DND-41 (cell line): Measurements from ENCODE around the gene SFXN1.

Experiments
- ATAC-seq: fragments of 200-7000 bp; cut with Tn5 transposase; 3 replicates; pipeline ENCODE4 v1.9.1; 2021; ENCODE audit warnings: low read depth; ENCODE audit not compliant: insufficient read depth
- DNase-seq: peaks from one replicate; pipeline ENCODE4 v3.0.0-alpha.2; 2020
- H2AFZ ChIP-seq: 2 replicates; pipeline ENCODE4 v1.6.0; 2012; ENCODE audit warnings: low read depth, low read length
- H3K27ac ChIP-seq: 2 replicates; pipeline ENCODE4 v1.5.1; 2012; ENCODE audit warnings: low read length, inconsistent platforms
- H3K27me3 ChIP-seq: fragments of 200-600 bp; sonication (generic); 2 replicates; pipeline ENCODE4 v1.6.0; 2012; ENCODE audit warnings: low read length, mild to moderate bottlenecking, inconsistent platforms; ENCODE audit not compliant: insufficient read depth, poor library complexity
- H3K36me3 ChIP-seq: 2 replicates; pipeline ENCODE4 v1.5.1; 2012; ENCODE audit warnings: low read length, inconsistent platforms; ENCODE audit not compliant: insufficient read depth
- H3K4me1 ChIP-seq: 2 replicates; pipeline ENCODE4 v1.5.1; 2012; ENCODE audit warnings: mild to moderate bottlenecking, low read length; ENCODE audit not compliant: insufficient read depth
- H3K4me2 ChIP-seq: 2 replicates; pipeline ENCODE4 v1.6.0; 2012; ENCODE audit warnings: mild to moderate bottlenecking, moderate library complexity, low read length, inconsistent platforms; ENCODE audit not compliant: insufficient read depth
- H3K4me3 ChIP-seq, 2 experiments: fragments of 200-600 bp in 1 of 2; shearing (Covaris generic) in 1 of 2; 2 replicates each; pipeline ENCODE4 v1.5.1; 2012 to 2016; ENCODE audit warnings: inconsistent platforms in 2 of 2, low read length in 2 of 2, mild to moderate bottlenecking in 2 of 2, low read depth in 1 of 2, moderate library complexity in 1 of 2
- H3K79me2 ChIP-seq: 2 replicates; pipeline ENCODE4 v1.6.0; 2012; ENCODE audit warnings: low read length, inconsistent platforms; ENCODE audit not compliant: insufficient read depth
- H3K9ac ChIP-seq: 2 replicates; pipeline ENCODE4 v1.6.0; 2012; ENCODE audit warnings: low read depth, mild to moderate bottlenecking, inconsistent platforms, low read length, moderate library complexity
- H3K9me3 ChIP-seq: 2 replicates; pipeline ENCODE4 v1.5.1; 2012; ENCODE audit warnings: low read length, moderate library complexity, mild to moderate bottlenecking, inconsistent platforms; ENCODE audit not compliant: insufficient read depth, severe bottlenecking
- H4K20me1 ChIP-seq: 2 replicates; pipeline ENCODE4 v1.6.0; 2012; ENCODE audit warnings: low read length; ENCODE audit not compliant: insufficient read depth
- EZH2 ChIP-seq: IDR thresholded peaks from 3 replicates; pipeline ENCODE4 v1.6.1; 2012; ENCODE audit warnings: borderline replicate concordance, low read depth, mild to moderate bottlenecking, moderate library complexity, low read length, inconsistent platforms; ENCODE audit not compliant: severe bottlenecking
- TF ChIP-seq, protein P1 (sequence below): IDR thresholded peaks from 2 replicates; pipeline ENCODE4 v1.5.1; 2012; ENCODE audit warnings: borderline replicate concordance, low read length, moderate library complexity, mild to moderate bottlenecking; ENCODE audit not compliant: poor library complexity, severe bottlenecking; ENCODE audit errors: extremely low read depth

The SFXN1 gene

DNA sequence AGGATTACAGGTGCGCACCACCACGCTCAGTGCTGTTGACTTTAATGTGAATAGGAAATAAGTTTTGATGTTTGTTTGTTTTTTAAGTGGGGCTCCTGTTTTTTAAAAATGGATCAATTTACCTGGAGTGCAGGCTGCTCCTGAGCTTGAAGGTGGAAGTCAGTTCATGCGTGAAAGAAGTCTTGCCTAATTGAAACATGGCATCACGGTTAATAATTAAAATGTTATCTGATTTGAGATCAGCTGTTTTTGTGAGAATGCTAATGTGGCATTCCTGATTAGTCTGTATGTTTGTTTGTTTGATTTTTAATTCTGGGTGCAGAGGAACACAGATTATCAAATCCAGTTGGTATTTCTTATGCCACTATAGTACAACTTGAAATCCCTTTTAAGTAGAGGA, 6.5 kb downstream of the SFXN1 start:
- no peak overlapping the region for H3K9ac ChIP-seq
- ATAC-seq (no peak), DNase-seq (no peak)
- H2AFZ ChIP-seq: no peak overlapping the region
- peaks cover 86% of the 10 kb centered on the region for H4K20me1 ChIP-seq
- H3K27ac ChIP-seq: no peak overlapping the region
- peaks cover 26% of the 10 kb centered on the region for H3K4me1 ChIP-seq
- TF ChIP-seq, protein P1, sequence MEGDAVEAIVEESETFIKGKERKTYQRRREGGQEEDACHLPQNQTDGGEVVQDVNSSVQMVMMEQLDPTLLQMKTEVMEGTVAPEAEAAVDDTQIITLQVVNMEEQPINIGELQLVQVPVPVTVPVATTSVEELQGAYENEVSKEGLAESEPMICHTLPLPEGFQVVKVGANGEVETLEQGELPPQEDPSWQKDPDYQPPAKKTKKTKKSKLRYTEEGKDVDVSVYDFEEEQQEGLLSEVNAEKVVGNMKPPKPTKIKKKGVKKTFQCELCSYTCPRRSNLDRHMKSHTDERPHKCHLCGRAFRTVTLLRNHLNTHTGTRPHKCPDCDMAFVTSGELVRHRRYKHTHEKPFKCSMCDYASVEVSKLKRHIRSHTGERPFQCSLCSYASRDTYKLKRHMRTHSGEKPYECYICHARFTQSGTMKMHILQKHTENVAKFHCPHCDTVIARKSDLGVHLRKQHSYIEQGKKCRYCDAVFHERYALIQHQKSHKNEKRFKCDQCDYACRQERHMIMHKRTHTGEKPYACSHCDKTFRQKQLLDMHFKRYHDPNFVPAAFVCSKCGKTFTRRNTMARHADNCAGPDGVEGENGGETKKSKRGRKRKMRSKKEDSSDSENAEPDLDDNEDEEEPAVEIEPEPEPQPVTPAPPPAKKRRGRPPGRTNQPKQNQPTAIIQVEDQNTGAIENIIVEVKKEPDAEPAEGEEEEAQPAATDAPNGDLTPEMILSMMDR: no peak
- TF ChIP-seq EZH2: no peak
- H3K4me2 ChIP-seq: no peak overlapping the region
- no peak overlapping the region for H3K4me3 ChIP-seq
- no peaks in the 10 kb centered on the region for H3K27me3 ChIP-seq
- peaks cover 99% of the 10 kb centered on the region for H3K79me2 ChIP-seq
- H3K9me3 ChIP-seq: no peaks in the 10 kb centered on the region
- H3K36me3 ChIP-seq: peaks cover 83% of the 10 kb centered on the region

DNA sequence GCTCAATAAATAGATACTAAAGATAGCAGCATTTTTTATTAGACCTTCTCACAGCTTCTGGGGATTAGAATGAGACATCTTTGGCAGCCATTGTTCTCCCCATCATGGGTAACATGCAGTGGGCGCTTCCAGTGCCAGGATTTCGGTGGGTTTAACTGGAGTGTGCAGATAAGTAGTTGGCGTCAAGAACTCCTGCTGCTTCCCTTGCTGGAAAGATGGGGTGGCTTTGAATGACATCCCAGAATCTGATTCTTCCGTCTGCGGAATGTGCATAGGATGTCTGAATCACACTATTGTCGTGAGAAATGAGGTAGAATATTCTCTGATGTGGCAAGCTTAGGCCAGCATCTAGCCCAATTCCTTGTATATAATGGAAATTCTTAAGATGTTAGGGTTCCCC, 7.3 kb downstream of the SFXN1 start:
- Histone ChIP-seq H3K79me2 (peaks cover 100% of the 10 kb centered on the region), H2AFZ (no peak overlapping the region), H3K4me1 (peaks cover 18% of the 10 kb centered on the region), H3K4me3 (no peak overlapping the region), H4K20me1 (peaks cover 89% of the 10 kb centered on the region), H3K9me3 (no peaks in the 10 kb centered on the region), H3K9ac (no peak overlapping the region), H3K27ac (no peak overlapping the region), H3K4me2 (no peak overlapping the region), H3K36me3 (peaks cover 85% of the 10 kb centered on the region), H3K27me3 (no peaks in the 10 kb centered on the region)
- TF ChIP-seq, protein P1: no peak
- no peak for TF ChIP-seq EZH2
- ATAC-seq (no peak), DNase-seq (no peak)

DNA sequence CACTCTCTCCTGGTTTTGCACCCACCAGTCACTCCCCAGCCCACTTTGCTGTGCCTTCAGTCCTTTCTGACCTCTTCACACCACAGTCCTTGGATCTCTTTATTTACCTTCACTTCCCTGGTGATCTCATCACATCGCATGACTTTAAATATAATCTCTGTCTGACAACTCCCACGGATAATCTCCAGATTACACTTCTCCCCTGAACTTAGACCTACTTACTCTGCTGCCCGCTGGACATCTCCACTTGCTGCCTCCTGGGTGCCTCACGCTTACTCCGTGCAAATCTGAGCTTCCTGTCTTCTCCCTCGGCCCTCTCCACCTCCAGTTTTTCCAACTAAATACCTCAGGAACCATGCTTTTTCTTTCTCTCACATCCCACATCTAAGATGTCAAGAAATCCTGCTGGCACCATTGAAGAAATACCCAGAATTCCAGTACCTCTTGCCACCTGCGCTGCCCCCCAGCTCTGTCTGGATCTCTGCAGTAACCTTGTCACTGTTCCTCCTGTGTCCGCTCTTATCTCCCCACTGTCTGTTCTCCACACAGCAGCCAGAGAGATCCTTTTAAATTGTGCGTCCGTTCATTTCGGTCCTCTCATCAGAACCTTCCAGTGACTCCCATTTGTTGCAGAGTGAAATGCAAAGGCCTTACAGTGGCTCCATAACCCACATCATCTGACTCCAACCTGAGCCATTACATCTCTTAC, 9.3 kb downstream of the SFXN1 start:
- DNase-seq: no peak
- no peaks in the 10 kb centered on the region for H3K27me3 ChIP-seq
- peaks cover 8% of the 10 kb centered on the region; the same call in 1 of the 2 replicates for H3K4me1 ChIP-seq
- no peak overlapping the region for H3K9ac ChIP-seq
- H3K36me3 ChIP-seq: peaks cover 86% of the 10 kb centered on the region
- H4K20me1 ChIP-seq: peaks cover 86% of the 10 kb centered on the region
- no peaks in the 10 kb centered on the region for H3K9me3 ChIP-seq
- TF ChIP-seq, protein P1: no peak
- no peak for TF ChIP-seq EZH2
- no peak for ATAC-seq
- no peak overlapping the region for H3K4me3 ChIP-seq
- H3K27ac ChIP-seq: no peak overlapping the region
- H2AFZ ChIP-seq: no peak overlapping the region
- no peak overlapping the region for H3K4me2 ChIP-seq
- H3K79me2 ChIP-seq: peaks cover 99% of the 10 kb centered on the region
